ENCODE results near the gene USP43. TPM values are rescaled to one million over a fixed set of nuclear protein-coding genes. Genes with fewer than 3 reads are reported as not detected.

USP43 gene
- total RNA-seq, 6 donors from 2014 or later: 5.9 to 17.9 (median 11.0) TPM

GRCh38 chr17:9729034-9729650, 83.8 kb downstream of the USP43 start:
- no peak overlapping the region for H3K27ac ChIP-seq
- TF ChIP-seq CTCF (IDR thresholded peaks at IDR 0.05) (peak; percentile 70 to 89 (median 84)), EP300 (IDR thresholded peaks at IDR 0.05) (no peak)
- ATAC-seq (ENCODE audit: low FRiP score in 2 of 2) (peak in 1 of 2 donors; percentile 81), DNase-seq (no peak)
- H3K36me3 ChIP-seq: peaks cover 0 to 7% (median 0%) of the 10 kb centered on the region in 4 donors
- WGBS, 2 donors: 6 to 8% methylated on average over 2 of the region's 2 CpGs
- H3K27me3 ChIP-seq: no peaks in the 10 kb centered on the region
- H3K4me3 ChIP-seq: no peak overlapping the region
- no peaks in the 10 kb centered on the region for H3K4me1 ChIP-seq
- no peaks in the 10 kb centered on the region for H3K9me3 ChIP-seq

- H3K27me3 ChIP-seq: no peaks in the 10 kb centered on the region
Observed at GRCh38 chr17:9729735-9730420, 84.6 kb downstream of the USP43 start.

GRCh38 chr17:9750524-9750923, 105.2 kb downstream of the USP43 start:
- no peaks in the 10 kb centered on the region for H3K9me3 ChIP-seq

More at GRCh38 chr17:9729735-9730420, 84.6 kb downstream of the USP43 start:
- no peak overlapping the region for H3K4me3 ChIP-seq
- TF ChIP-seq POLR2AphosphoS5 (IDR thresholded peaks at IDR 0.05) (no peak), EP300 (IDR thresholded peaks at IDR 0.05) (no peak), POLR2A (IDR thresholded peaks at IDR 0.05) (no peak), CTCF (IDR thresholded peaks at IDR 0.05) (no peak)
- H3K36me3 ChIP-seq: peaks cover 0 to 7% (median 0%) of the 10 kb centered on the region in 4 donors
- H3K4me1 ChIP-seq: no peaks in the 10 kb centered on the region
- H3K27ac ChIP-seq: no peak overlapping the region
- ATAC-seq (ENCODE audit: low FRiP score in 2 of 2) (no peak), DNase-seq (no peak)
- H3K9me3 ChIP-seq: no peaks in the 10 kb centered on the region
- WGBS, 2 donors: 77 to 82% methylated on average over 11 of the region's 11 CpGs

GRCh38 chr17:9755083-9755482, 109.8 kb downstream of the USP43 start:
- DNase-seq (no peak), ATAC-seq (ENCODE audit: low FRiP score in 2 of 2) (no peak)
- 67 to 76% methylated on average over 3 of the region's 3 CpGs for WGBS, 2 donors
- TF ChIP-seq EP300 (IDR thresholded peaks at IDR 0.05) (no peak), POLR2AphosphoS5 (IDR thresholded peaks at IDR 0.05) (no peak), CTCF (IDR thresholded peaks at IDR 0.05) (no peak), POLR2A (IDR thresholded peaks at IDR 0.05) (no peak)
- Histone ChIP-seq H3K9me3 (no peaks in the 10 kb centered on the region), H3K27me3 (no peaks in the 10 kb centered on the region), H3K27ac (no peak overlapping the region), H3K36me3 (no peaks in the 10 kb centered on the region), H3K4me1 (no peaks in the 10 kb centered on the region), H3K4me3 (no peak overlapping the region)

More at GRCh38 chr17:9750524-9750923, 105.2 kb downstream of the USP43 start:
- WGBS, 2 donors: 40 to 50% methylated on average over 9 of the region's 9 CpGs
- Histone ChIP-seq H3K36me3 (no peaks in the 10 kb centered on the region), H3K27me3 (no peaks in the 10 kb centered on the region), H3K4me3 (no peak overlapping the region), H3K4me1 (no peaks in the 10 kb centered on the region), H3K27ac (no peak overlapping the region)
- ATAC-seq (ENCODE audit: low FRiP score in 2 of 2) (no peak), DNase-seq (no peak)
- no peak for TF ChIP-seq POLR2A (IDR thresholded peaks at IDR 0.05)
- no peak for TF ChIP-seq EP300 (IDR thresholded peaks at IDR 0.05)
- TF ChIP-seq CTCF (IDR thresholded peaks at IDR 0.05): no peak
- TF ChIP-seq POLR2AphosphoS5 (IDR thresholded peaks at IDR 0.05): no peak
